Islet of Langerhans (tissue), 1 donor: ENCODE data around the gene LMOD1.
"Not testable (repeated sequence)": the region's sequence is repeated elsewhere in the genome, so short reads cannot be mapped to it uniquely, and the experiment has no call there.

Experiments used
- FAIRE-seq: peaks from one replicate; lab custom pipeline; 2011; peaks lifted over from hg19 to GRCh38; lab: Jason Lieb, UNC

Gene LMOD1

DNA sequence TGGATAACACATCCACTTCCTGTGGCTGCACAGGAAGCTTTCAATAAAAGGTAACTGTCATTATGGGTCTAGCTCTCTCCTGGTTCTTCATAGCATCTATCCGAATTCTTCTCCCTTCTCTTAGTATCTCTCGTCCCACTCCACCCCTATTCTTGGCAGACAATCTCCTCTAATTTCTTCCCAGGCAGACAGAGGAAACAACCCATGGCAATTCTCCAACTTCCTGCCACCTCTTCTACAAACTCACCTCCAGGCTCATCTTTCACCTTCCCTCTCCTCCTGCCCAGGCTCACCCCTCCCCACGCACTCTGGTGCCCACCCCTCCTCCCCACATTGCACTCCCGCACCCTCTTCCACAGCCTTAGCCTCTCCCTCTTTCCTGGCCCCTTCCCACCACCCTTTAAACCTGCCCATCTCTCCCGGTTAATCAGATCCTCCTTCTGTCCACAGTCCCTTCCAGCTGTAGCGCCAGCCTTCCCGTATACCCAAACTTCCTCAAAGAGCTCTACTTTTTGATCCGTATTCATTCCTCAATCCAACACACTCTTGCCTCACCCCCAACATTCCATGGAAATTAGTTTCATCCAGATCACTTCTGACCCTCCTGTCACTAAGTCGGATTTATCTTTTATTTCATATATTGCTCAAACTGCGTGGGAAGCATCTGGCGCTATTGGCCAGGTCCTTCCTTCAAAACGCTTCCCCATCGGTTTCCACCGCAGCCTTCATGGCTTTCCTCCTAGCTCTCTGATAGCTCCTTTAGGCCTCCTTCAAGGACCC lies 31.7 kb downstream of the LMOD1 start:
- no peak for FAIRE-seq

DNA sequence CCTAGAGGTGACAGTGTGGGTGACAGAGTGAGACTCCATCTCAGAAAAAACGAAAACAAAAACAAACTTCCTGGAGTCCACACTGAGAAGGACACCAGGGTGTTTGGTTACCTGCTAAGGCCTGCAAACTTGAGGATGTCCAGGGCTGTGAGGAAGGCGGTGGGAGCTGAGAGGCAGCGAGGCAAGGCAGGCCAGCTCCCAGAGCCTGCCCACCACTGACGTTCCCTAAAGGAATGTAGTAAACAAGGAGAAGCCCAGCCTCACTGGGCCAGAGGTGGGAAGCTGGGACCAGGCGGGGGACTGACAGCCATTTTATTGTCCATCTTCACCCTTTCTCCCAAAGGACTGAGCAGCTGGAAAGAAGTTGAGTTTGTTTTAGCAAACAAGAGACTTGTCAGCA lies 33.5 kb downstream of the LMOD1 start:
- FAIRE-seq: no peak

DNA sequence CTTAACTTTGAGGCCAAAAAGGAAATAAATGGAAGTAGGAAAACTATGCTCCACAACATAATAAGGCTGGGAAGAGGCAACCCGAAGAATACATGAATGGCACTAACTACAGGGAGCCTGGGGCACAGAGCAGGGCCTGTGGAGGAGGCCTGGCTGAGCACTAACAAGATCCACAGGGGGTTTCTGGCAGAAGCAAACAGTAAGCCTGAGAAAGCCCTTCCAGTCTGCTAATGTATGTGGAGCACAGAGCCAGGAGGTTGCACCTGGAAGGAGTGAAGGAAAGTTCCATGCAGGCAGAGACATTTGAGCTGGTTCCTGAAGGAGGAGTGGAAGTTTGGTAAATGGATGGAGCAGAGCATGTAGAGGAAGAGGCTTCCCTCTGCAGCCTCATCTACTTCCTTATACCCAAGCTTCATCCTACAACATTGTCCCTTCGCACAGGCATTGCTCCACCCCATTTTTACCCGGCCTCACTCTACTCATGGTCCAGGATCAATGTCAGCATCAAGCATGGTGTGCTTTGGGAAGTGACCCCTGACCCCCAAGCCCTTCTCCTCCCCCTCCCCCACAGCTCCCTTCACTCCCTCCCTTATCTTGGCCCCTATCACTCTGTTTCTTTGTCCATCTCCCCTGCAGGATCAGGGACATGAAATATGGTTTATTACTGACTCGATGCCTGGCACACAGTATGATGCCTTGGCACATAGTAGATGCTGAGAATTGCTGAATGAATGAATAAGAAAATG lies 34.3 kb downstream of the LMOD1 start:
- FAIRE-seq: no peak

DNA sequence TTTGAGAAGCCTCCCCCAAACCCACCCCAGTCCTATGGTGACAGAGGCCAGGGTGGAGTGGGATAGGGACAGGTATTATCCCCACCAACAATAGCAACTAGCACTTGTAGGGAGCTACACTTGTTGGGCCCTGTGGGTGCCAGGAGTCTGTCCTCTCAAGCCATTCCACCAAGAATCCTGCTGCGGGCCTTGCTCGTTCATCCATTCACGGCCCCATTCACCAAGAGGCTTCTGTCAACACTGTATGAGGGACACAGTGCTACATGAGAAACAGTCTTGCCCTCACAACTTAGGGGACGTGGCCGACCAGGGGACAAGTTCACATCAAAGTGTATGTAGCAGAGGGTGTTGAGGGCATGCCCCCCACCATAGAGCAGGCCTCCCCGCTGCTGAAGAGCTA lies 38.7 kb downstream of the LMOD1 start:
- no peak for FAIRE-seq

DNA sequence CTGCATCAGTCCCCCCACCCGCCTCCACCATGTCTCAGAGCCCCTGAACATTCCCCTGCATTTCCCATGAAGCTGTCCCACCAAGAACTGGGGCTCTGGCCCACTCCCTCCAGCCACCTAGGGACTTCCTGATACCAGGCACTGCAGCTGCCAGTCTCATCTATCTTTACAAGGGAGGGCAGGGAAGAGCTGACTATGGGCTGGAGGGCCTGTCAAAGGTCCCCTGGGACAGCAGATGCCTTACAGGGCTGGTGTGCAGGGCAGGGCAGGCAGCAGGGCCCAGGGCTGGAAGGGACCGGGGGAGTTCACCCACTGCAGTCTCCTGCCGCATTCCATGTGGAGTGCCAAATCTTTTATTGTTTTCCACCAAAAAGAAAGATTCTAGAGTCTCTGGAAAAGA lies 40.0 kb downstream of the LMOD1 start:
- FAIRE-seq: no peak

DNA sequence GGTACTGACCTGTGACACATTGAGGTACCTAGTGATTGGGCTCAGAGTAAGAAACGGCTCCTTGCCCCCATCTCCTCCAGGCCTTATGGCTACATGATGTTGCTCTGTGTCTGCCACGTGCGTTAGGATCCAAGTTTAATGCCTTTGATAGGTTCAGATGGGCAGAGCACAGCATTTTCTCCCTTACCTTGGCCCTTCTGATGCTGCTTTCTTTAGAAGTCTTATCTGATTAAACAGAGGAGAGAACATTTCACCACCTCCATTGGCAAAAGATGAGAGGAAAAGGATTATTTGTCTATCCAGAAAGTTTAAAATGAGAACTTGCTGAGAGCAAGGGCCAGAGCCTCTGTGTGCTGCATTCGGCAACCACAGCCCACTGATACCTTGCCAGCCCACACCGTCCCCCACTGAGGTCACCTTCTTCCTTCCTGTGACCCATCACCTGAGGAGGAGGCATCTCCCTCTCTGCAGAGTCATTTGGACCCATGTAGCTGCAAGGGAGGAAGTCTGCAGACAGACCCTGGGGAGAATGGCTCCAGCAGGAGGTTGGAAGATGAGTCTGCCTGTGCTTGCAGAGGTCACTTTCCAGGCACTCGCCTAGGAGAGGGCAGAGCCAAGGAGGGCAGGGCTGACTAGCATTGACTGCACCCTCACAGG lies 41.0 kb downstream of the LMOD1 start:
- no peak for FAIRE-seq

DNA sequence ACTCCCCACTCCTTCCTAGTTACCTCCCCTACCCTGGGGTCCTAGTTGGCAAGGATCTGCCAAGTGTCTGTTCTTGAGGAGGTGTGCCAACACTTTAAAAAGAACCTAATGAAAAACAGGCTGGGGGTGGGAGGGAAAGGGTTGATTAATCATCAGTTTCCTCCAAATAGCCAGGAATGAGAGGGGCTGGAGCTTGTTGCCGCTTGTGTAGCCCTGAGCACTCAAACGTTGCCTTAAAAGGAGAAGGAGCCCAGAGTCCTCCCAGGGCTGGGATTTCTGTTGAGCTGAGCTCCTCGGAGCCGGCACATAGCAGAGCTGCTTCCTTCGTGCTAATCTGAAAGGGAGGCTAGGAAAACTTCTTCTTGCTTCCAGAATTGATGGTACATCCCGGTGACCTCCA lies 41.8 kb downstream of the LMOD1 start:
- no peak for FAIRE-seq

DNA sequence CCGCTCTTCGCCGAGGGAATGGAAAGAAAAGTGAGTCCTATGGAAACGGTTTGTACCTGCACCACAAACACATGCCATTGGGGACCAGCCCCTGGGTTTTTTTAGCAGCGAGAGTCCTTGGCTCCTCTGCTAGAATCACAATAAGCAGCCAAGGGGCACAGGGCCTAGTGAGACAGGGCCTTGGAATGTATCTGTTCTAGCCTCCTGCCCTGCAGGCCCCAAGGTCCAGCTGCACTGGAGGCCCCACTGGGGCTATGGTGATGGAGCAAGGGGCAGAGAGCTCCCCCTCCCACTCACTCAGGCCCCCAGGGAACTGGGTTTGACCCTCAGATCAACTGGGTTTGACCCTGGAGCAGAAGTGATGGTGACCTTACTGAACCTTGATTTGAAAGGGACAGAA lies 43.2 kb downstream of the LMOD1 start:
- no peak for FAIRE-seq

DNA sequence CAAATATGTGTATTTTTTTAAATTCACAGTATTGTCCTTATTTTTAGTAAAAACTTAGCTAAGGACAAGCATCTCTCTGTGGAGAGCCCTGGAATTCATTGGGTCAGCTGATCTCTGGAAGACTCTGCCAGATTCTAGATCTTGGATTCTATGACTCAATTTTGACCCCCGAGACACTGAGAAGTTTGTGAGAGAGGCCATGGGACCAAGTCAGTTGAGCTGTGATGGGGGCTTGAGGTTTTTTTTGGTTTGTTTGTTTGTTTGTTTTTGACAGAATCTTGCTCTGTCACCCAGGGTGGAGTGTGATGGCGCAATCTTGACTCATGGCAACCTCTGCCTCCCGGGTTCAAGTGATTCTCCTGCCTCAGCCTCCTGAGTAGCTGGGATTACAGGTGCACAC lies 44.1 kb downstream of the LMOD1 start:
- no peak for FAIRE-seq

DNA sequence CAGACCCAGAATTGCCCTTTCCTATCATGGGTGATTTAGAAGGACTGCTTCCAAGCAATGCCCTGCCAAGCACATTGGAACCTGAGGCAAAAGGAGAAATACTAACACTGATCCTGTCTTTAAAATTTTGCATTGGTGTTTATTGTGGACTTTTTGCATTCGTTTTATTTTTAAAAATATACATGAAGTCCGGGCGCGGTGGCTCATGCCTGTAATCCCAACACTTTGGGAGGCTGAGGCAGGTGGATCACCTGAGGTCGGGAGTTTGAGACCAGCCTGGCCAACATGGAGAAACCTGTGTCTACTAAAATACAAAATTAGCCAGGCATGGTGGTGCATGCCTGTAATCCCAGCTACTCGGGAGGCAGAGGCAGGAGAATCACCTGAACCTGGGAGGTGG lies 45.3 kb downstream of the LMOD1 start:
- FAIRE-seq: not testable (repeated sequence)

DNA sequence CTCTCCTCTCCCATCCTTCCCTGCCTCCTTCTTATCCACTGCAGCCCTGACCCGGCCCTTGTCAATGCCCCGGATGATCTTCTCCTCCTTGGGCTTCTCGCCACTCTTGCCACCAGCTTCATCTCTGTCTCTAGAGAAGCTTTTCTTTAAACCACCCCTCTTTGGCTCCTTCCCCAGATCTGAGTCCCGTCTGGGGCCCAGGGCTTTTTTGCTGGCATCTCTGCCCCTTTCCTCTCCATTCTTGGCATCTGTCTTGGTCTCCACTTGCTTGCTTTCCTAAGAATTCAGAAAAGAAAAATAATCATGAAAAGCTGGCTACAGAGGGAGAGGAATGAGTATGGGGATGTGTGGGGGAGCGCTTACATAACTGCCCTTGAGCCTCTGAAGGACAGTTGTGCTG lies 45.9 kb downstream of the LMOD1 start:
- no peak for FAIRE-seq

DNA sequence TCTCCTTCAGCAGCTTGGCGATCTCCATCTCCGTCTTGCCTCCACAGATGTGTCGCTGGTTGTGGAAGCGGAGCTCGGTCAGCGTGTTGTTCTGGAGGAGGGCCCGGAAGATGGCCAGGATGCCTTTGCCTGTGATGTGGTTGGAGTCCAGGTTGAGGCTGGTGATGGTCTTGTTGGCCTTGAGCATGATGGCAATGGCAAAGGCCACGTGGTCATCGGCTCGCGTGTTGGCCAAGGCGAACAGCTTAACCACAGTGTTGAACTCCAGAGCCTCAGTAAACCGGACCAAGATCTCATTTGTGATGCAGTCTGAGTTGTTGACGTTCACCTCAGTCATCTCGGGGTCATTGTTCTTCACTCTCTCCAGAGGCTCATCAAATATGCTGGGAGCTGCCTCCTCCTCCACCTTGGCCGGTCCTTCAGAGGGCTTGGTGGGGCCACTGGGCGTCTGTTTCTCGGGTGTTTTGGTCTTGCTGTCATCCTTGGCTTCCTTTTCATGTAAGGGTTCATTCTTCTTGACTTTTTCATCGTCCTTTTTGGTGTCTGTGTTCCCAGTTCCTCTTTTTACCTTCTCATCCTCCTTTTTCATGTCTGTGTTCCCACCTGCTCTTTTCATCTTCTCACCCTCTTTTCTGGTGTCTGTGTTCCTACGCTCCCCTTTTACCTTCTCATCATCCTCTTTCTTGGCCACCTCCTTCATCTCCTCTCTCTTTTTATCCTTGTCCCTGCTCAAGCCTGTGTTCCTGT lies 46.5 kb downstream of the LMOD1 start:
- FAIRE-seq: no peak

DNA sequence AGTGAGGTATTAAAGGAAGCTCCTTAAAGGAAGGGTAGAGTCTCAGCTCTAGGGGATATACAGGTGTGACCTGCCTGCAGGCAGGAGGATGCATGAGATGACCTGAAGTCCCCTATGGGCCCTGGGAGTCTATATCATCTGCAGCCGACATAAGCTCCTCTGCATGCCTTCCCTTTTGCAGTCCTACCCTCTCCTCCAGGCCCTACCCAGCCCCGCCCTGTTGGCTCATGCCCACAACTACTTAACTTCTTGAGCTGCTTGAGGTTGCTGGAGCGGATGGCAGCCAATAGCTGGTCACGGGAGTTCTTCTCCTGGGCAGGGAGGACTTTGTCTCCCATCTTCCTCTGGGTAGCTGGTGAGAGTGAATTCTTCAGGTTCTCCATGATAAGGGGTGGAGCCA lies 47.4 kb downstream of the LMOD1 start:
- FAIRE-seq: no peak

DNA sequence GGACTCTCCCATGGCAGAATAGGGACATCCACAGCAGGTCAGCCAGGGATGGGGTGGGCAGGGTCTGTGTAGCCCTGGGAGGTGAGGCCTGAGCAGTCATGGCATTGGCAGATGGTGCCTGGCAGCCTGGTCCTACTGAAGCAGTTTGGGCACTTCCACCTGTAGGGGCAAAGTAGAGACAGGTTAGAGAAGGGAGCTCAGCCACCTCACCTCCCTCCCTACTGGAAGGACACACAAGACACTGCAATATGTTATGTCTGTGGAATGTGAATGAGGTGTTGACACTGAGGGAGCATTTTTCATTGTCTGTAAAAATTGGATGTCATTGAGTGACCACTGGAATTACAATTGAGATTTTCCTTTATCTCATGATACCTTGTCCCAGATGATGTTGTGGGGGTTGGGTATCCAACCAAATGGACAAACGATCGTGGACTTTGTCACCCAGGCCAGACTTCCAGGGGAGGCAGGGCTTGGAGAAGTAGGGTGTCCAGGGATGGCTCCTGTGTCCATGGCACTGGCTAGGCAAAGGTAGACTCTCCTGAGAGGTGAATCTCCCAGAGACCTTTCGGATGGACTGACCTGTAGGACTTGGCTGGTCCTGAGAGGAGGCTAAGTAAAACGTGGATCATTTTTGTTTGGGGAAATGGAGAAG lies 48.0 kb downstream of the LMOD1 start:
- no peak for FAIRE-seq

DNA sequence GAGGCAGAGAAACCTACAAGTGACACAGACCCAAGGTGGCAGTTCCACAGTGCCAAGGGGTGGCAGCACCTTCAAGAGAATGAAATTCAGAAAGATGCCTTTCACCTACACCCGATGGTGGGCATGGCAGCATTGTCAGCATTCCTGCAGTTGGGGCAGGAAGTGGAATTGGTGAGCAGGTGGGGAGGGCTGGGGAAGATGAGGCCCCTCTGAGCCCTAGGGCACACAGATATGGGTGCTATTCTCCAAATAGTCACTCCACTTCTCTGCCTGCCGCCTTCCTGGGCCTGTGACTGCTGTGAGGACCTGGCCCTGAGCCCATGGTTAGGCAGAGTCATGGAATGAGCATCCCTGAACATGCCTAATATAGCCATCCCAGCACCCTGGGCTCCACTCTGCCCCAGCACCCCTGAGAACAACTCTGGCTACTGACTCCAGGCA lies 49.4 kb downstream of the LMOD1 start:
- no peak for FAIRE-seq

DNA sequence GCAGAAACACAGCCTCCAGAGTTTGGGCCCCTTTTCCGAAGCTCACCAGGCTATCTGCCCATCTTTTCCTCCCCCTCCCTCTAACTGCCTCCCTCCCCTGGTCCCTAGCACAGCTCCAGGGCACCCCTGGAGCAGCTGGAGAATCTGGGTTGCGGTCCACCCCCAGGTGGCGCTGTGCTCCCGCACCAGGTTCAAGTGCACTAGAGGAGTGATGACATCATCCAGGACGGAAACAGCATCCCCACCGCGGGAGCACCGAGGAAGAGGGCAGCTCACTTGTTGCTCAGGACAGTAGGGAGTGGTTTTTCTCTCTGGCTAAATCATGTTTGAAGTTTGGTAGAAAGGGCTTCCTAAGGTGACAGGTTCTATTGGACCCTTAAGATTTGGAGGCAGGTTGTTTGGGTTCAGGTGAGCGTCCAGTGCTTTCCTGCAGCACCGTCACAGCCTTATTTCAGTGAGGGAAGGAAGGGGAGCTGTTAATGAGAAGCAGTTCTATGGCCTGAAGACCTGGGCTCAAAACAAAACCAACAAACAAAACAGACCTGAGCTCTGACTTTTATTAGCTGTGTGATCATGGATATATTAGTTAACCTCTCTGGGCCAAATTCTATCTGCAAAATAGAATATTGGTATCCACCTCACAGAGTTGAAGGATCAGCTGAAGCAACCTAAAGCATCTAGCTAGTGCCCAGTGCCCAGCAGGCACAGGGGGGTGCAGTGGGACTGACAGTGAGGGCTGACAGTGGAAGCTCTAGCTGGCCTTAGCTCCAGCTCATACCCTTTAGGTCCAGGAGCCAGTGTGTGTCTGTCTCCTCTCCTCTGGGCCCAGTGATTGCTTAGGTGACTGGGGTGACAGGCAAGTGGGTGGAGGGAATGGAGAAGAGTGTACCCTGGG lies 50.2 kb downstream of the LMOD1 start:
- FAIRE-seq: no peak

DNA sequence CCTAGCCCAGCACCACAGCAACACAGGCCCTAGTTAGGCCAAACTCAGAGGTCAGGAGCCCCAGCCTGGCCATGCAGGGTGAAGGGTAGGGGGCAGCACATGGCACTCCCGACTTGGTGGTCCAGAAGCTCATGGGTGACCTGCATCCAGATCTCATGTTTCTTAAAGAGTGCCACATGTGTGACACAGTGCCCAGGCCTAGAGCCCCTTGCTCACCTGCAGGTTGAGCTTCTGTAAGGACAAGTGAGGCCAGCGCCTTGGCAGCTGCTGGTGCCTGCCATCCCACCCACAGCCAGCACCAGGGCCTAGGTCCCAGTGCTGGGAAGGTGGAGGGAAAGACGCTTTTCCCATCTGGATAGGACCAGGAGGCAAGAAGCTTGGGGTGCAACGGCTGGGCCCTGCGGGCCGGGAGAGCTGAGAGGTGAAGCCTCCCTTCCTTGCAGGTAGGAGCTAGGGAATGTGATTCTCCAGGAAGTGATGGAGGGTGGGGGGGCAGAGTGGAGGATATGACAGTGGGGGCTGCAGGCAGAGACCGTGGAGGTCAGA lies 51.2 kb downstream of the LMOD1 start:
- FAIRE-seq: no peak

DNA sequence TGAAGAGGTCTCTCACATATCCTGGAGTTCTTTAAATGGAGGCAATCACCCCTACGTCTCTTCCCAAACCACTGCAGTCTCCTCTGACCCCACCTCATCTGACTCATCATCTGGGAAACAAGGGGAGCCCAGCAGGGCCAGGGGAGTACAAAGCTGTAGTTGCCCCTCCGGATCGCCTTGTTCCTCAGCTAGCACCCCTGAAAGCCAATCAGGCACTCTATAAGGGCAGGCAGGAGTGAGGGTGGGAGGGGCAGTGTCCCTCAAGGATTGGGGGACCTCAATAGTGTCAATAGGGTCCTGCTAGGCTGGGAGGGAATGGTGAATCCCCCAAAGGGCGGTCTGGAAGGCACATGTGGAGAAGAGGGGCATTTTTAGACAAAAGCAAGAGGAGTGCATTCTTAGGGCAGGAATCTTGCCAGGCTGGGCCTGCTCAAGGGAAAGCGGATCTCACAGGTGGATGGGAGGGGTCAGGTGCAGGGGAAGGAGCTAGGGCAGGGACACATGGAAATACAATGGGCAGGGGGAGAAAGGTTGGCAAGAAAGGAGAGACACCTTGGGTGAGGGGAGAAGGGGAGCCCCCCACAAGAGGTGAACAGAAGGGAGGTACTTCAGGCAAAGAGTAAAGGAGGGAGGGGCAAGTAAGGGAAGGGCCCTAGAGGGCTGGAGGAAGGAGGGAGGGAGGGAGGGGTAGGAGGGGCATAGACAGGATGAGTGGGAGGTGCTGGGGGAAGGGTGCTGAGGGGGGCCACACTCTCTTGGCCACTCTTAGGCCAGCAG lies 51.8 kb downstream of the LMOD1 start:
- no peak for FAIRE-seq

DNA sequence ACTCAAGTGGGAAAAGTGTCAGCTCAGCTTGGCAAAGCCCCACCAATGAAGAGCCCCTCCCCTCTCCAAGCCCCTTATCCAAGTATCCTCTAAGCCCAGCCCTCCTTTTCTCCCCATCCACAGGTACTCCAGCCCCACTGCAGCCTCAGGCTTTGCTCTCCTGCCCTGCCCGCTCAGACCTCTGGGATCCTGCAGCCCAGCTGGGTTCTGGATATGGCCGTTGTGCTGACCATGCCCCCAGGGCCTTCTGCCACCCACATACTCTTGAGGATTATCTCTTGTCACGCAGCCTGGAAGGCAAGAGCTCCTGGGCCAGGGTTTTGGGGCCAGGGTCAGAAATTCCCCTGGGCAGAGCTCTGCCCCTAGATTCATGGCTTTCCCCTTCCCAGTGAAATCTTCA lies 52.9 kb downstream of the LMOD1 start:
- no peak for FAIRE-seq

DNA sequence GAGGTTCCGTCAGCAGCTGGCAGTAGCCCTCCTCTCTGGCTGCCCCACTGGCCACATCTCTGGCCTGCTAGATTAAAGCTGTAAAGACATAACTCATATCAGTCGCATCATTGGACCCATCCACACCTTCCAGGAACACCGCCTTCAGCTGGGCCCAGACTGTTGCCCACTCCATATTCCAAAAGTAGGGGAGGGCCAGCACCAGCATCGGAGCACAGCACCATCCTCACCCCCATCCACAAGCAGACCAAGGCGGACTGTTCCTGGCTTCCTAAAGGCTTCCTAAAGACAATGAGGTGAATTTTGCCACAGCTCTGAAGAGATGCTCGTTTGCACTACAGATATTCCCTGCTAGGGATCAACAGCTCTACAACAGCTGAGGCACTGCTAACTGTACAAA lies 54.1 kb downstream of the LMOD1 start:
- no peak for FAIRE-seq
